Tibial nerve (tissue), 4 donors: ENCODE data around the gene ITGAL. TPM values are rescaled to one million over a fixed set of nuclear protein-coding genes. Genes with fewer than 3 reads are reported as not detected.
"Not testable (repeated sequence)": the region's sequence is repeated elsewhere in the genome, so short reads cannot be mapped to it uniquely, and the experiment has no call there.

Experiments
- DNase-seq, 2 donors: peaks; one replicate each; pipeline ENCODE4 v3.0.0-alpha.2; 2019; ENCODE audit warnings: low spot score in 2 of 2
- H3K27ac ChIP-seq, 4 donors: fragments of 200-600 bp; sonication (generic) in 3 of 4; one replicate each; pipeline ENCODE4 v1.5.1; 2017 to 2019; ENCODE audit warnings: mild to moderate bottlenecking in 1 of 4
- H3K27me3 ChIP-seq, 2 donors: fragments of 200-600 bp; sonication (generic) in 1 of 2; one replicate each; pipeline versions ENCODE4 v1.5.1 to v1.6.0; 2017 to 2019
- H3K36me3 ChIP-seq, 3 donors: fragments of 200-600 bp; sonication (generic); one replicate each; pipeline ENCODE4 v1.5.1; 2018 to 2019
- H3K4me1 ChIP-seq, 4 donors: fragments of 200-600 bp; sonication (generic) in 3 of 4; one replicate each; pipeline ENCODE4 v1.5.1; 2017 to 2019
- H3K4me3 ChIP-seq, 4 donors: fragments of 200-600 bp; sonication (generic) in 3 of 4; one replicate each; pipeline ENCODE4 v1.5.1; 2017 to 2019; ENCODE audit warnings: mild to moderate bottlenecking in 1 of 4, moderate library complexity in 1 of 4
- H3K9me3 ChIP-seq, 4 donors: fragments of 200-600 bp; sonication (generic) in 3 of 4; one replicate each; pipeline ENCODE4 v1.5.1; 2017 to 2019
- EP300 ChIP-seq, 2 donors: sonication (generic); formaldehyde crosslinking; IDR thresholded peaks; one replicate each; pipeline ENCODE4 v1.6.1; 2017; ENCODE audit warnings: antibody characterized with exemption in 2 of 2, mild to moderate bottlenecking in 1 of 2
- POLR2A ChIP-seq, 2 donors: fragments of 450-650 bp; IDR thresholded peaks; one replicate each; pipeline ENCODE4 v1.6.1; 2017; ENCODE audit warnings: antibody characterized with exemption in 2 of 2, mild to moderate bottlenecking in 2 of 2, moderate library complexity in 2 of 2
- WGBS, 2 donors: methylation state at CpG; one replicate each; pipeline ENCODE4 v1.1.5; 2018; 5-methylcytosine and 5-hydroxymethylcytosine counted together
- total RNA-seq, 4 donors: library from RNA; depleted of rRNA; stranded (reverse); fragments of >200 nt; gene quantifications; one replicate each; pipeline ENCODE4 v1.1.0, GENCODE V29; 2016
- TF ChIP-seq, protein P1 (sequence below), 5 experiments: fragments of 200-600 bp in 3 of 5; fragments of 450-650 bp in 2 of 5; sonication (generic) in 3 of 5; IDR thresholded peaks; one replicate each; pipeline ENCODE4 v1.5.1; 2016 to 2019; ENCODE audit warnings: antibody characterized with exemption in 5 of 5, mild to moderate bottlenecking in 3 of 5, moderate library complexity in 2 of 5

The ITGAL gene
- total RNA-seq, 4 donors from 2014 or later, result 2.4 to 8.8 (median 2.9) TPM

DNA sequence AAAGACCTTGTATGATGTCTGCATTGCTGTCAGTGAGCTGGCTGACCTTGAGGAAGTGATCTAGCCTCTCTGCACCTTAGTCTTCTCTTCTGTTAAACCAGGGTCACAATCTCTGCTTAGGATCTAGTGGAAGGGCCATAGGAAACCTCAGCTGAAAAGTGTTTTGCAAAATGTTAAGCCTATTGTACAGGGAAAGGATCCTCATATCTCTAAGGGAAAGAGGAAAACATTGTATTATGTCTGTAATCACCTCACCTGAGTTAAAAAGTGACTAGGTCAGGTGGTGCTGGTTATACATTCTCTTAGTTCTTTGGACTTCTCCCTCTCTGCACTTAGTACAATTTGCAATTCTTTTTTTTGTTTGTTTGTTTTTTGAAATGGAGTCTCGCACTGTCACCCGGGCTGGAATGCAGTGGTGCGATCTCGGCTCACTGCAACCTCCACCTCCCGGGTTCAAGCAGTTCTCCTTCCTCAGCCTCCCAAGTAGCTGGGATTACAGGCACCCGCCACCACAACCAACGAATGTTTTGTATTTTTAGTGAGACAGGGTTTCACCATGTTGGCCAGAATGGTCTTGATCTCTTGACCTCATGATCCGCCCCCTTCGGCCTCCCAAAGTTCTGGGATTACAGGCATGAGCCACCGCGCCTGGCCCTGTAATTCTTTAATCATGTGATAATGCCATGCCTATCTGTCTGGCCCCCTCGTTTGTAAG is 24.9 kb upstream of the ITGAL start:
- Histone ChIP-seq H3K4me1 (peaks cover 0 to 23% (median 17%) of the 10 kb centered on the region in 4 donors), H3K36me3 (peaks cover 0 to 18% (median 0%) of the 10 kb centered on the region in 3 donors), H3K27me3 (no peaks in the 10 kb centered on the region), H3K27ac (peak overlapping the region in 1 of 4 donors; percentile 32), H3K9me3 (no peaks in the 10 kb centered on the region), H3K4me3 (no peak overlapping the region)
- TF ChIP-seq POLR2A (IDR thresholded peaks at IDR 0.05), result no peak
- TF ChIP-seq, protein P1, sequence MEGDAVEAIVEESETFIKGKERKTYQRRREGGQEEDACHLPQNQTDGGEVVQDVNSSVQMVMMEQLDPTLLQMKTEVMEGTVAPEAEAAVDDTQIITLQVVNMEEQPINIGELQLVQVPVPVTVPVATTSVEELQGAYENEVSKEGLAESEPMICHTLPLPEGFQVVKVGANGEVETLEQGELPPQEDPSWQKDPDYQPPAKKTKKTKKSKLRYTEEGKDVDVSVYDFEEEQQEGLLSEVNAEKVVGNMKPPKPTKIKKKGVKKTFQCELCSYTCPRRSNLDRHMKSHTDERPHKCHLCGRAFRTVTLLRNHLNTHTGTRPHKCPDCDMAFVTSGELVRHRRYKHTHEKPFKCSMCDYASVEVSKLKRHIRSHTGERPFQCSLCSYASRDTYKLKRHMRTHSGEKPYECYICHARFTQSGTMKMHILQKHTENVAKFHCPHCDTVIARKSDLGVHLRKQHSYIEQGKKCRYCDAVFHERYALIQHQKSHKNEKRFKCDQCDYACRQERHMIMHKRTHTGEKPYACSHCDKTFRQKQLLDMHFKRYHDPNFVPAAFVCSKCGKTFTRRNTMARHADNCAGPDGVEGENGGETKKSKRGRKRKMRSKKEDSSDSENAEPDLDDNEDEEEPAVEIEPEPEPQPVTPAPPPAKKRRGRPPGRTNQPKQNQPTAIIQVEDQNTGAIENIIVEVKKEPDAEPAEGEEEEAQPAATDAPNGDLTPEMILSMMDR (IDR thresholded peaks at IDR 0.05), result no peak
- TF ChIP-seq EP300 (IDR thresholded peaks at IDR 0.05), result no peak
- 81 to 84% methylated on average over 12 of the region's 12 CpGs for WGBS, 2 donors
- DNase-seq, result no peak

- no peak overlapping the region for H3K4me3 ChIP-seq
- no peak overlapping the region for H3K27ac ChIP-seq
- no peaks in the 10 kb centered on the region for H3K27me3 ChIP-seq
- H3K4me1 ChIP-seq, result peaks cover 0 to 17% (median 14%) of the 10 kb centered on the region in 4 donors
- H3K9me3 ChIP-seq, result no peaks in the 10 kb centered on the region
- 87 to 88% methylated on average over 3 of the region's 3 CpGs for WGBS, 2 donors
- no peak for DNase-seq
- no peak for TF ChIP-seq EP300 (IDR thresholded peaks at IDR 0.05)
- peaks cover 0 to 5% (median 0%) of the 10 kb centered on the region in 3 donors for H3K36me3 ChIP-seq
Measured at GRCh38 chr16:30449116-30449435, 23.5 kb upstream of the ITGAL start.

DNA sequence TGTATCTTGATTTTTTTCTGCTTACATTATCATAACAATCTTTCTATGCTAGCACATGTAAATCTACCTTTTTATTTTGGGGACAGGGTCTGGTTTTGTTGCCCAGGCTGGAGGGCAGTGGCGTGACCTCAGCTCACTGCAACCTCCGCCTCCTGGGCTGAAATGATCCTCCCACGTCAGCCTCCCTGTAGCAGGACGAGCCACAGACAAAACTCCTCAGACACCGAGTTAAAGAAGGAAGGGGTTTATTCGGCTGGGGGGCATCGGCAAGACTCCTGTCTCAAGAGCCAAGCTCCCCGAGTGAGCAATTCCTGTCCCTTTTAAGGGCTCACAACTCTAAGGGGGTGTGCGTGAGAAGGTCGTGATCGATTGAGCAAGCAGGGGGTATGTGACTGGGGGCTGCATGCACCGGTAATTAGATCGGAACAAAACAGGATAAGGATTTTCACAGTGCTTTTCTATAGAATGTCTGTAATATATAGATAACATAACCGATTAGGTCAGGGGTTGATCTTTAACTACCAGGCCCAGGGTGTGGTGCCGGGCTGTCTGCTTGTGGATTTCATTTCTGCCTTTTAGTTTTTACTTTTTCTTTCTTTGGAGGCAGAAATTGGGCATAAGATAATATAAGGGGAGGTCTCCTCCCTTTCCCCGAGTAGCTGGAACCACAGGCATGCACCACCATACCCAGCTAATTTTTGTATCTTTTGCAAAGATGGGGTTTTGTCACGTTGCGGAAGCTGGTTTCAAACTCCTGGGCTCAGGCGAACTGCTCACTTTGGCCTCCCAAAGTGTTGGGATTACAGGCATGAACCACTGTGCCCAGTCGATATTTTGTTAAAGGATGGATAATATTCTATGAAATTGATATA is 19.6 kb upstream of the ITGAL start:
- not testable (repeated sequence) for H3K27me3 ChIP-seq
- WGBS, 2 donors, result 69 to 73% methylated on average over 20 of the region's 20 CpGs

DNA sequence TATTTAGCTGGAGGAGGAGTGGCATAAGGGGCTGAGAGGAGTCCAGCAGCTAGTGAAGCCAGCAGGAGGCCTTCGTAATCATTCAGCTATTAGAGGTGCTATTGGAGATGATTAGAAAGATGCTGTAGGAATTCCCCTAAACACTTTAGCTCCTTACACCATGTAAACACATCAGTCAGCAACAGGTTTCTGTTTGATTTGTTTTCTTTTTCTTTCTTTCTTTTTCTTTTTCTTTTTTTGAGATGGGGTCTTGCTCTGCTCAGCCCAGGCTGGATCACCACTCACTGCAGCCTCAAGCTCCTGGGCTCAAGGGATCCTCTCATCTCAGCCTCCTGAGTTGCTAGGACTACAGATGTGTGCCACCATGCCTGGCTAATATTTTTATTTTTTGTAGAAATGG is 16.2 kb upstream of the ITGAL start:
- Histone ChIP-seq H3K9me3 (no peaks in the 10 kb centered on the region), H3K36me3 (no peaks in the 10 kb centered on the region), H3K27me3 (no peaks in the 10 kb centered on the region), H3K27ac (no peak overlapping the region), H3K4me3 (no peak overlapping the region), H3K4me1 (no peaks in the 10 kb centered on the region)
- TF ChIP-seq, protein P1 (IDR thresholded peaks at IDR 0.05), result no peak
- TF ChIP-seq EP300 (IDR thresholded peaks at IDR 0.05) (no peak), POLR2A (IDR thresholded peaks at IDR 0.05) (no peak)
- no peak for DNase-seq
- WGBS, 2 donors, result 75 to 83% methylated on average over 1 of the region's 1 CpG

More for the DNA sequence above, 19.6 kb upstream of the ITGAL start:
- H3K27ac ChIP-seq, H3K9me3 ChIP-seq, H3K4me3 ChIP-seq, H3K4me1 ChIP-seq, DNase-seq, H3K36me3 ChIP-seq: not testable (repeated sequence)

- TF ChIP-seq POLR2A (IDR thresholded peaks at IDR 0.05), result no peak
- TF ChIP-seq EP300 (IDR thresholded peaks at IDR 0.05), result no peak
- TF ChIP-seq, protein P1 (IDR thresholded peaks at IDR 0.05), result no peak
- no peaks in the 10 kb centered on the region for H3K4me1 ChIP-seq
- H3K27me3 ChIP-seq, result no peaks in the 10 kb centered on the region
- H3K4me3 ChIP-seq, result no peak overlapping the region
- no peak overlapping the region for H3K27ac ChIP-seq
- H3K9me3 ChIP-seq, result no peaks in the 10 kb centered on the region
- no peak for DNase-seq
- WGBS, 2 donors, result 85 to 95% methylated on average over 1 of the region's 1 CpG
- H3K36me3 ChIP-seq, result no peaks in the 10 kb centered on the region
Measured at GRCh38 chr16:30457256-30457655, 15.3 kb upstream of the ITGAL start.
